K562 (cell line): ENCODE data around the gene GNB2. TPM values are rescaled to one million over a fixed set of nuclear protein-coding genes. Genes with fewer than 3 reads are reported as not detected.

Source experiments
- BACH1 ChIP-seq: fragments of 200-800 bp; sonication (Bioruptor generic); IDR thresholded peaks from 2 replicates; pipeline ENCODE4 v1.6.1; 2016; ENCODE audit warnings: missing genetic modification characterization, missing compliant biosample characterization
- FOSL1 ChIP-seq: fragments of 200-800 bp; sonication (Bioruptor generic); conservative IDR thresholded peaks from 2 replicates; pipeline ENCODE4 v1.6.1; 2016; ENCODE audit warnings: missing genetic modification characterization, missing compliant biosample characterization
- MAZ ChIP-seq, 2 experiments: fragments of 450-650 bp in 1 of 2; sonication (generic) in 1 of 2; formaldehyde crosslinking; IDR thresholded peaks in 1 of 2; conservative IDR thresholded peaks in 1 of 2; 2 replicates each; pipeline versions ENCODE4 v1.4.0 to v1.5.0; 2020; ENCODE audit warnings: mild to moderate bottlenecking in 1 of 2, missing genetic modification reagents in 1 of 2
- PTBP1 ChIP-seq: fragments of 200-400 bp; formaldehyde crosslinking; IDR thresholded peaks from 2 replicates; pipeline ENCODE4 v1.6.1; 2017; ENCODE audit warnings: low read depth, low read length
- RAD21 ChIP-seq, 2 experiments: fragments of 250-450 bp in 1 of 2; fragments of 450-650 bp in 1 of 2; sonication (Bioruptor Pico) in 1 of 2; formaldehyde crosslinking in 1 of 2; IDR thresholded peaks in 1 of 2; conservative IDR thresholded peaks in 1 of 2; 2 replicates each; pipeline versions ENCODE4 v1.4.0 to v1.8.0; 2020 to 2022; ENCODE audit warnings: mild to moderate bottlenecking in 2 of 2, moderate library complexity in 1 of 2
- TAF15 ChIP-seq: fragments of 200-400 bp; formaldehyde crosslinking; IDR thresholded peaks from 2 replicates; pipeline ENCODE4 v1.6.1; 2017; ENCODE audit warnings: mild to moderate bottlenecking, low read depth, low read length, moderate library complexity
- TCF3 ChIP-seq: sonication (generic); formaldehyde crosslinking; IDR thresholded peaks from 2 replicates; pipeline ENCODE4 v1.4.0; 2020; ENCODE audit warnings: mild to moderate bottlenecking, missing genetic modification reagents
- TEAD4 ChIP-seq, 2 experiments: sonication (generic) in 1 of 2; formaldehyde crosslinking in 1 of 2; IDR thresholded peaks; 2 replicates each; pipeline versions ENCODE4 v1.6.1 to v1.8.0; 2012 to 2022; ENCODE audit warnings: borderline replicate concordance in 1 of 2, inconsistent platforms in 1 of 2, low read length in 1 of 2, mild to moderate bottlenecking in 1 of 2, missing genetic modification reagents in 1 of 2
- ZBTB2 ChIP-seq: fragments of 450-650 bp; IDR thresholded peaks from 2 replicates; pipeline ENCODE4 v1.6.1; 2016; ENCODE audit warnings: antibody characterized with exemption
- ZNF561 ChIP-seq: fragments of 450-650 bp; formaldehyde crosslinking; conservative IDR thresholded peaks from 2 replicates; pipeline ENCODE4 v1.4.0; 2020; ENCODE audit warnings: mild to moderate bottlenecking, moderate library complexity
- ZNF589 ChIP-seq: fragments of 200-800 bp; sonication (Bioruptor generic); IDR thresholded peaks from 2 replicates; pipeline ENCODE4 v1.6.1; 2016; ENCODE audit warnings: low read depth, missing genetic modification characterization, missing compliant biosample characterization
- ZNF830 ChIP-seq: fragments of 250-450 bp; sonication (Bioruptor Pico); IDR thresholded peaks from 2 replicates; pipeline ENCODE4 v1.5.0; 2021; ENCODE audit warnings: mild to moderate bottlenecking
- polyA plus RNA-seq, 8 experiments: library from polyadenylated mRNA; depleted of rRNA in 4 of 8; stranded (reverse) in 5 of 8; unstranded in 3 of 8; fragments of >200 nt; fragmentation: Nextera tagmentation in 2 of 8; fragmentation: Illumina TruSeq in 1 of 8; extraction: Ambion mirVana in 2 of 8; extraction: Trizol in 1 of 8; gene quantifications; 2 replicates each; pipeline versions ENCODE4 v1.2.1 to v1.2.3, GENCODE V29; 2011 to 2014; ENCODE audit warnings: inconsistent platforms in 1 of 8, missing spikeins in 1 of 8
- total RNA-seq, 7 experiments: library from RNA; depleted of rRNA in 6 of 7; stranded (reverse); fragments of >200 nt in 6 of 7; fragmentation: Illumina TruSeq in 2 of 7; extraction: Trizol in 2 of 7; gene quantifications; 2 replicates each; pipeline versions ENCODE4 v1.2.1 to v1.2.3, GENCODE V29; 2011 to 2021; ENCODE audit warnings: low replicate concordance in 1 of 7

GNB2 gene
- total and polyA plus RNA-seq, 9 of the 15 experiments (the other 6 are each of a cell fraction or from before 2014, with no cell fraction given): 0.65 to 320 (median 104) TPM

GRCh38 chr7:100705320-100705752 is 31.8 kb downstream of the GNB2 start (continued):
- TF ChIP-seq TEAD4 (IDR thresholded peaks at IDR 0.05; ENCODE audit: low read length) (no peak; the same call in 1 of the 2 replicates), TEAD4 (CRISPR knock-in tag; IDR thresholded peaks at IDR 0.05; ENCODE audit: borderline replicate concordance) (no peak), ZBTB2 (peak; percentile 85), TCF3 (no peak), TAF15 (no peak), RAD21 (CRISPR knock-in tag; conservative IDR thresholded peaks at IDR 0.05 in 1 of 2, IDR thresholded peaks at IDR 0.05 in 1 of 2) (peak; percentile 72 to 85), MAZ (CRISPR knock-in tag; conservative IDR thresholded peaks at IDR 0.05 in 1 of 2, IDR thresholded peaks at IDR 0.05 in 1 of 2) (peak; percentile 64 to 84), ZNF830 (CRISPR knock-in tag) (0 out of 2 replicates have a peak, but pooled peaks have one; percentile 64), ZNF561 (no peak), FOSL1 (tag) (0 out of 2 replicates have a peak, but pooled peaks have one; percentile 9), BACH1 (tag) (no peak), ZNF589 (CRISPR knock-in tag) (peak; percentile 38; the same call in 1 of the 2 replicates), PTBP1 (no peak)
- TF ChIP-seq, all 486 proteins: peak for 99
